ENCODE measurements around the gene CNOT6L.

CNOT6L gene

DNA sequence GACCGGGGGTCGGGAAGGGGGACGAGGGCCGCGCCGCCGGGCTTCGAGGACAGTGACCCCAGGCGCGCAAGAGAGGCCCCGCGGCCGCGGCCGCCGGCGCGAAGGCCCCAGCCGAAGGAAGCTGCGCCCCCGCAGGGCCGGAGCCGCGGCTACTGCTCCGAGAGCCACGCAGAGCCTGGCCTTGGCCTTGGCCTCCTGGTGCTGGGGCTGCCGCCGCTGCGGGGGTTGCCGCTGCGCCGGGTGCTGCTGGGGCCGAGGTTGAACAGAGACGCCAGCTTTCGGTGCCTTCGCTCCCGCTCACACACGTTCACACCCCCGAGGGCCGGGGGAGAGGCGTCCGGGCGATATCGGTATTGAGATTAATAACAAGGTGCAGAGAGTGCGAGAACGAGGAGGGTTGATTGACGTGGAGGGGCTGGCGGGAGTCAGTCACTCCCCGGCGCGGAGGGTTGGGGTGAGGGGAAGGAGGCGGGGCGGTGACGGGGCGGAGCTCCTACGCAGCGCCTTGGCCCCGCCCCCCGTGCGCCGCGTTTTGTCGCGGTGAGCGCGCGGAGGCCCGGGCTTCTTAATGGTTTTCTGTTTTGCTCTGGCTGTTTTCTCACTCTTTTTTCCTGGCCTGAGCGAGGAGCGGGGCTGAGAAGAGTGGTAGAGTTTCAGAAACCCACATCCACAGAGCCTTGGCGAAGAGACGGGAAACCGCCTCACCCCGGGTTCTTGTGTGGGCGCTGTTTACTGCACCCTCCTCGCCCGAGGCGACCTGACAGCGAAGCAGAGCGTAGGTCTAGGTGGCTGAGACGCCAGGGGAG lies 878 bp upstream of the CNOT6L start:
- peak overlapping the region; percentile 95 for H3K27ac ChIP-seq (ENCODE audit: low read length)
- H3K36me3 ChIP-seq (ENCODE audit: control insufficient read depth in 2 of 2, insufficient read depth in 2 of 2, low read length in 2 of 2): no peaks in the 10 kb centered on the region
- no peaks in the 10 kb centered on the region for H3K27me3 ChIP-seq (ENCODE audit: control insufficient read depth in 1 of 2, insufficient read depth in 2 of 2, low read length in 2 of 2)
- H3K4me1 ChIP-seq (ENCODE audit: control insufficient read depth, insufficient read depth, low read length): peaks cover 9% of the 10 kb centered on the region
- H3K4me3 ChIP-seq (ENCODE audit: low read length in 2 of 2): peak overlapping the region; percentile 90 to 97
- H3K9me3 ChIP-seq (ENCODE audit: control insufficient read depth in 2 of 2, low read length in 2 of 2): no peaks in the 10 kb centered on the region
- peak overlapping the region; percentile 91 to 98 for H3K9ac ChIP-seq (ENCODE audit: low read length in 2 of 2)

DNA sequence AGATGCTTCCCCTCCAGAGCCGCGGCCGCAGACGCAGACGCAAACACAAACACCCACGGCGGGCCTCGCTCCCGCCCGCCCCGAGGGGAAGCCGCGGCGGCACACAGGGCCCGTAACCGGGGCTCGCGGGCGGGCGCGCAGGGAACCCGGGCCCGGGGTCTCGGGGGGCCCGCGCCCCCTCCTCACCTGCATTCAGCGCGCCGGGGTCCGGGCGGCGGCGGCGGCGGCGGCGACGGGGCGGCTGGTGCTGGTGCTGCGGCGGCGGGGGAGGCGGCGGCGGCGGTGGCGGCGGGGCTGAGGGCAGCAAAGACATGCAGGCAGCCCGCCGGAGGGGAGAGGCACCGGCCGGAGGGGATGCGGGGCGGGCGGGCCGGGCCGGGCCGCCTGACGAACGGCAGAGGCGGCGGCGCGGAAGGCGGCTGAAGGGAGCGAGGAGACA lies 255 bp upstream of the CNOT6L start:
- Histone ChIP-seq H3K9me3 (ENCODE audit: control insufficient read depth in 2 of 2, low read length in 2 of 2) (no peaks in the 10 kb centered on the region), H3K4me1 (ENCODE audit: control insufficient read depth, insufficient read depth, low read length) (peaks cover 9% of the 10 kb centered on the region), H3K36me3 (ENCODE audit: control insufficient read depth in 2 of 2, insufficient read depth in 2 of 2, low read length in 2 of 2) (no peaks in the 10 kb centered on the region), H3K27ac (ENCODE audit: low read length) (peak overlapping the region; percentile 95), H3K4me3 (ENCODE audit: low read length in 2 of 2) (peak overlapping the region; percentile 92 to 97), H3K27me3 (ENCODE audit: control insufficient read depth in 1 of 2, insufficient read depth in 2 of 2, low read length in 2 of 2) (no peaks in the 10 kb centered on the region), H3K9ac (ENCODE audit: low read length in 2 of 2) (peak overlapping the region; percentile 91 to 98)

DNA sequence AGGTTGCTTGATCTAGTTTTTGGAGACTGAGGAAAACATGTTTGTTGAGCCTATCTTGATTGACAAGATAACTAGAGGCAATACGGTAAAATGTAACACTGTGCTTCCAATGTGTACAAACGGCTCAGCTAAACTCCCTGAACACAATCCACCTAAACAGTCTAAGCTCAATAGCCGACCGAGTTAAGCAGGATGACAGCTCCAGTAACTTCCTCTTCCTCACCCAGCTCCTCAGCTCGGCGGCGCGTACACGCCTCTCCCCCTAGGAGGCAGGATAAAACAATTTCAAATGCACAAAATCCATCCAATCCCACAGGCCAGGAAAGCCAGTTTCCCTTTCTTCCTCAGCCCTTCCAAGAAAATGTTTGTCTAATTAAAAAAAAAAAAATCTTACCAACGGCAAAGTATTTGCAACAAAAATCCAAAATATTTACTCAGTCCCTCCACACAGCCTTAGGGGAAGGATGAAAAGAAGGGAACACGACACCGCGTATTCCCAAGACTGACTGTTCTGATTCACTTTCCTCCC lies 1.0 kb downstream of the CNOT6L start:
- H3K9me3 ChIP-seq (ENCODE audit: control insufficient read depth in 2 of 2, low read length in 2 of 2): no peaks in the 10 kb centered on the region
- H3K27me3 ChIP-seq (ENCODE audit: control insufficient read depth in 1 of 2, insufficient read depth in 2 of 2, low read length in 2 of 2): no peaks in the 10 kb centered on the region
- peak overlapping the region; percentile 84 for H3K27ac ChIP-seq (ENCODE audit: low read length)
- H3K36me3 ChIP-seq (ENCODE audit: control insufficient read depth in 2 of 2, insufficient read depth in 2 of 2, low read length in 2 of 2): no peaks in the 10 kb centered on the region
- peak overlapping the region; percentile 60 to 92 for H3K4me3 ChIP-seq (ENCODE audit: low read length in 2 of 2)
- peaks cover 9% of the 10 kb centered on the region for H3K4me1 ChIP-seq (ENCODE audit: control insufficient read depth, insufficient read depth, low read length)
- H3K9ac ChIP-seq (ENCODE audit: low read length in 2 of 2): peak overlapping the region; percentile 81 to 90

DNA sequence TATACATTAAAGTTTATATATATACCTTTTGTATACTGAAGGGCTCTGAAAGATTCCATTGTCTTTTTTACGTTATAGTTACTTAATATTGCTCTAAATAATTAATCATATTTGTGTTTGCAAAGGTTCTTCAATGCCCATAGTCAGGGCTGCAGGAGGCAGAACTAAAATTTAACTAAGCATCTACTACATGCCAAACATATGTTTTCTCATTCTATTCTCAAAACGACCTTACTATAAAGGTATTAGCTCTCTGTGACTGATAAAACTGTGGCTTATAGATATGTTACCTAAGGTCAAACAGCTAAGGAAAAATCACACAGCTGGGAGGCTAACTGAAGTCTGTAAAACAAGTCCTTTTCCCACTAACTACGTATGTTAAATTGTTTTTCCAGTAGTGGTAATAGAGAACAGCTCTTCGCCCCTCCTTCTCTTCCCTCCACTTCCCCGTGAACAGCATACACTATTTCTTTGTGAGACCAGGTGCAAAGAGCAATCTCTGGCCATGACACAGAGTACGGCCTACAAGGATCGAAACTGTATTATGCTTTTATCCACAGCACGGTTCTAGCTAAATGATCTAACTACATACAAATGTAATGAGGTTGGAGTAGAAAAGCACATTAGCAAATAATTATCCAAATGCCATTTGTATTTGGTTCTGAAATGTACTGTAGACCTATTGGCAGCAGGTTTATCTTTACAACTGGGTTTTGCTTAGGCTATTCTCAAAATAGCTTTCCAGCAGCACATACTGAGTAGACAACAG lies 1.7 kb downstream of the CNOT6L start:
- Histone ChIP-seq H3K9ac (ENCODE audit: low read length in 2 of 2) (peak overlapping the region; percentile 81 to 90), H3K27me3 (ENCODE audit: control insufficient read depth in 1 of 2, insufficient read depth in 2 of 2, low read length in 2 of 2) (no peaks in the 10 kb centered on the region), H3K36me3 (ENCODE audit: control insufficient read depth in 2 of 2, insufficient read depth in 2 of 2, low read length in 2 of 2) (no peaks in the 10 kb centered on the region), H3K27ac (ENCODE audit: low read length) (peak overlapping the region; percentile 84), H3K4me3 (ENCODE audit: low read length in 2 of 2) (peak overlapping the region; percentile 60 to 92), H3K4me1 (ENCODE audit: control insufficient read depth, insufficient read depth, low read length) (peaks cover 9% of the 10 kb centered on the region), H3K9me3 (ENCODE audit: control insufficient read depth in 2 of 2, low read length in 2 of 2) (no peaks in the 10 kb centered on the region)

DNA sequence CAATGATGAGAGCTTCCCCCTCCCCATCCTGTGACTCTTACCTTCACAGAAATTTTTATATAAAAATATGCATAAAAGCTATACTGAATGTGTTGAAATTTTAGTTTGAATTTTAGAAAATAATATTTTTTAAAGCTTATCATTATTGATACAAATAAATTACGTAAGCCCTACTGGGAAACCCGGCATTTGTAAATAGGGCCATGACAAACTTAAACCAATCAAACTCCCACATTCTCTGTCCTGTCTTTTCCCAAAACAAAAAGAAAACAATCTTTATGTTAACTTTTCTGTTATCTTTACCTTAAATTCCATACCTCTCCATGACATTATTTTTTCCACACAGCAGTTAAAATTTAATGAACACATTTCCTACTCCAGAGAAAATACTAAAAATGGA lies 2.6 kb downstream of the CNOT6L start:
- Histone ChIP-seq H3K4me3 (ENCODE audit: low read length in 2 of 2) (no peak overlapping the region), H3K9ac (ENCODE audit: low read length in 2 of 2) (no peak overlapping the region), H3K36me3 (ENCODE audit: control insufficient read depth in 2 of 2, insufficient read depth in 2 of 2, low read length in 2 of 2) (no peaks in the 10 kb centered on the region), H3K27me3 (ENCODE audit: control insufficient read depth in 1 of 2, insufficient read depth in 2 of 2, low read length in 2 of 2) (no peaks in the 10 kb centered on the region), H3K4me1 (ENCODE audit: control insufficient read depth, insufficient read depth, low read length) (peaks cover 9% of the 10 kb centered on the region), H3K9me3 (ENCODE audit: control insufficient read depth in 2 of 2, low read length in 2 of 2) (no peaks in the 10 kb centered on the region), H3K27ac (ENCODE audit: low read length) (no peak overlapping the region)

DNA sequence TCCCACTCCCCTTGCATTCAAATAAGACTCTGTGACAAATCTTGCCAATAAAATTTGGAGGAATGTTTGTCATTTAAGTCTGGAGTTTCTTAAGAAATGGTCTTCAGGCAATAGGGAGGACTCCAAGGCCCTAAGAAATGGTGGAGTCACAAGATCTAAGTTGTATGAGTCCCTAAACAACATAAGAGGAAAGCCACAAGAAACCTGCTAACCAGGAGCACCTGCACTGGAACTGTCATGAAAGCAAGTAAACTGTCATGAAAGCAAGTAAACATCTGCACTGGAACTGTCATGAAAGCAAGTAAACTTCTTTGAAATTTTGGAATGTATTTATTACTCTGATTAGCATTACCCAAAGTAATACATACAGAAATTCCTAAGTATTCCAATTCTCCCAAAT lies 3.5 kb downstream of the CNOT6L start:
- Histone ChIP-seq H3K27ac (ENCODE audit: low read length) (no peak overlapping the region), H3K9me3 (ENCODE audit: control insufficient read depth in 2 of 2, low read length in 2 of 2) (no peaks in the 10 kb centered on the region), H3K4me3 (ENCODE audit: low read length in 2 of 2) (no peak overlapping the region), H3K9ac (ENCODE audit: low read length in 2 of 2) (no peak overlapping the region), H3K36me3 (ENCODE audit: control insufficient read depth in 2 of 2, insufficient read depth in 2 of 2, low read length in 2 of 2) (no peaks in the 10 kb centered on the region), H3K4me1 (ENCODE audit: control insufficient read depth, insufficient read depth, low read length) (peaks cover 4% of the 10 kb centered on the region), H3K27me3 (ENCODE audit: control insufficient read depth in 1 of 2, insufficient read depth in 2 of 2, low read length in 2 of 2) (no peaks in the 10 kb centered on the region)

DNA sequence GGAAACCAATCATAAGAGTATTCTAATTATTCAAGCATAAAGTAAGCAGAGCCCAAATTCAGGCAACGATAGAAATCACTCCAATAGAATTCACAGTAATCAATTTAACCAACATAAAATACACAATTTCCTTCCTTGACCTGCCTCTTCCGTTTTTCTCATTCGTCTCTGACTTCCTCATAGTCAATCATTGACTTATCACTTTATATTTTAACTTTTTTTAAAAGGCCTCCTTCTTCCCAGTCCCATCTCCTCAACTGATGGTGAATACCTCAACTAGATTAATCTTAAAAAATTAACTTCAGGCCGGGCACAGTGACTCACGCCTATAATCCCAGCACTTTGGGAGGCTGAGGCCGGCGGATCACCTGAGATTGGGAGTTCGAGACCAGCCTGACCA lies 13.3 kb downstream of the CNOT6L start:
- H3K4me3 ChIP-seq (ENCODE audit: low read length in 2 of 2): no peak overlapping the region
- no peaks in the 10 kb centered on the region for H3K27me3 ChIP-seq (ENCODE audit: control insufficient read depth in 1 of 2, insufficient read depth in 2 of 2, low read length in 2 of 2)
- no peaks in the 10 kb centered on the region for H3K36me3 ChIP-seq (ENCODE audit: control insufficient read depth in 2 of 2, insufficient read depth in 2 of 2, low read length in 2 of 2)
- H3K4me1 ChIP-seq (ENCODE audit: control insufficient read depth, insufficient read depth, low read length): no peaks in the 10 kb centered on the region
- no peak overlapping the region for H3K9ac ChIP-seq (ENCODE audit: low read length in 2 of 2)
- no peak overlapping the region for H3K27ac ChIP-seq (ENCODE audit: low read length)
- no peaks in the 10 kb centered on the region for H3K9me3 ChIP-seq (ENCODE audit: control insufficient read depth in 2 of 2, low read length in 2 of 2)

DNA sequence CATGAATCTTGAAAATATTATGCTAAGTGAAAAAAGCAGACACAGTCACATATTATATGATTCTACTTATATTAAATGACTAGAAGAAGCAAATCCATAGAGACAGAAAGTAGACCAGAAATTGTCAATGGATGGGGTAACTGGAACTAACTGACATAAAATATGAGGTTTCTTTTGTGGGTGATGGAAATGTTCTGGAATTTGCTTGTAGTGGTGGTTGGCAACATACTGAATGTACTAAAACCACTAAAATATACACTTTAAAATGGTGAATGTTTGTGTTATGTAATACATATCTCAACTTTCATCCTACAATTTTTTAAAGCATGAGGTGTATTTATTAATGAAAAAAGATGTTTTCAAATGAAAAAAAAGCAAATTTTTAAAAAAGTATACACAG lies 14.7 kb downstream of the CNOT6L start:
- no peaks in the 10 kb centered on the region for H3K9me3 ChIP-seq (ENCODE audit: control insufficient read depth in 2 of 2, low read length in 2 of 2)

DNA sequence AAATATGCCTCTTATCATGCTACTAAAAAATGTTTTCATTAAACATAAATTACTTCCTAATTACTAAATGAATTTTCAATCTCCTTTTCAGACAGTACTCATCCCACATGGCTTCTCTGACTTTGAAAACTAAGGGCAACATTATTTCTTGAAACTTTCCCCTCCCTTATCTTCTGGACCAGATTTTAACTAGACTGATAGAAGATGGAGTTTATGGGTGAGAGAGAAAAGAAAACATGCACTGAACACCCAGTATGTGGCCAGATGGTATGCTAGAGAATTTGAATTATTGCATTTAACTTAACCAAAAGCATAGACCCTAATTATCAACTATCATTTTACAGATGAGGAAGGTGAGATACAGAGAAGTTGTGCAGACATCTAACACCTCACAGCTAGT lies 16.8 kb downstream of the CNOT6L start:
- peaks cover 3% of the 10 kb centered on the region for H3K4me1 ChIP-seq (ENCODE audit: control insufficient read depth, insufficient read depth, low read length)
- no peak overlapping the region for H3K4me3 ChIP-seq (ENCODE audit: low read length in 2 of 2)
- no peaks in the 10 kb centered on the region for H3K9me3 ChIP-seq (ENCODE audit: control insufficient read depth in 2 of 2, low read length in 2 of 2)
- H3K27me3 ChIP-seq (ENCODE audit: control insufficient read depth in 1 of 2, insufficient read depth in 2 of 2, low read length in 2 of 2): no peaks in the 10 kb centered on the region
- H3K36me3 ChIP-seq (ENCODE audit: control insufficient read depth in 2 of 2, insufficient read depth in 2 of 2, low read length in 2 of 2): no peaks in the 10 kb centered on the region
- no peak overlapping the region for H3K27ac ChIP-seq (ENCODE audit: low read length)
- H3K9ac ChIP-seq (ENCODE audit: low read length in 2 of 2): no peak overlapping the region

More for the DNA sequence above, 14.7 kb downstream of the CNOT6L start:
- Histone ChIP-seq H3K4me3 (ENCODE audit: low read length in 2 of 2) (no peak overlapping the region), H3K4me1 (ENCODE audit: control insufficient read depth, insufficient read depth, low read length) (no peaks in the 10 kb centered on the region), H3K36me3 (ENCODE audit: control insufficient read depth in 2 of 2, insufficient read depth in 2 of 2, low read length in 2 of 2) (no peaks in the 10 kb centered on the region), H3K9ac (ENCODE audit: low read length in 2 of 2) (no peak overlapping the region), H3K27ac (ENCODE audit: low read length) (no peak overlapping the region), H3K27me3 (ENCODE audit: control insufficient read depth in 1 of 2, insufficient read depth in 2 of 2, low read length in 2 of 2) (no peaks in the 10 kb centered on the region)

DNA sequence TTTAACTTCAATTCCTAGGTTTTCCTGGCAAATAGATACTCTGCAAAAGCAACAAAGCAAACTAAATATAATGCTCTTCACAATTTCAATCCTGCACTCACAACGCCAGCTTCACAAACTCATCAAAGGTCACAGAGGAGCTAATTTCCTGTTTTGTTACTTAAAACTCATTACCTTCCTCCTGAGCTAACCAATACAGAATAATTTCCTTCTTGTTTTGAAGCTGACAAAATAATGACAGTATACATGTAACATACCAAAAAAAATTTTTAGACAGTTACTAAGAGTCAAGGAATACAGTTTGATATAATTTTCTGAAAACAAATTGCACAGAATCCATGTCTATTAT lies 17.9 kb downstream of the CNOT6L start:
- Histone ChIP-seq H3K4me3 (ENCODE audit: low read length in 2 of 2) (peak overlapping the region in 1 of 2 donors; percentile 25), H3K4me1 (ENCODE audit: control insufficient read depth, insufficient read depth, low read length) (peaks cover 3% of the 10 kb centered on the region), H3K9me3 (ENCODE audit: control insufficient read depth in 2 of 2, low read length in 2 of 2) (no peaks in the 10 kb centered on the region), H3K27ac (ENCODE audit: low read length) (no peak overlapping the region), H3K9ac (ENCODE audit: low read length in 2 of 2) (no peak overlapping the region), H3K36me3 (ENCODE audit: control insufficient read depth in 2 of 2, insufficient read depth in 2 of 2, low read length in 2 of 2) (no peaks in the 10 kb centered on the region), H3K27me3 (ENCODE audit: control insufficient read depth in 1 of 2, insufficient read depth in 2 of 2, low read length in 2 of 2) (no peaks in the 10 kb centered on the region)
